HEK293T (cell line): Measurements from ENCODE around the gene ZNF560.

Experiments
- CTCF ChIA-PET: fragments of 350-600 bp; formaldehyde crosslinking; extraction: SDS; loops from one replicate; lab custom pipeline; 2021; ENCODE audit warnings: antibody characterized with exemption, inconsistent platforms; lab: Yijun Ruan, JAX
- POLR2A ChIA-PET: fragments of 350-600 bp; formaldehyde crosslinking; extraction: SDS; loops from one replicate; lab custom pipeline; 2020; ENCODE audit warnings: antibody characterized with exemption, inconsistent platforms; lab: Yijun Ruan, JAX
- DNase-seq: peaks from one replicate; pipeline ENCODE4 v3.0.0; 2012; ENCODE audit warnings: mixed read lengths; ENCODE audit errors: extremely low spot score
- ARNT ChIP-seq: fragments of 450-650 bp; IDR thresholded peaks from 2 replicates; pipeline ENCODE4 v1.6.1; 2017; ENCODE audit warnings: mild to moderate bottlenecking
- BHLHE40 ChIP-seq: fragments of 450-650 bp; IDR thresholded peaks from 2 replicates; pipeline ENCODE4 v1.6.1; 2016; ENCODE audit warnings: mild to moderate bottlenecking, moderate library complexity, borderline replicate concordance
- CTBP1 ChIP-seq: fragments of 450-650 bp; IDR thresholded peaks from 2 replicates; pipeline ENCODE4 v1.6.1; 2016; ENCODE audit warnings: borderline replicate concordance
- ELF4 ChIP-seq: fragments of 450-650 bp; IDR thresholded peaks from 2 replicates; pipeline ENCODE4 v1.6.1; 2017; ENCODE audit warnings: antibody characterized with exemption
- FOXA1 ChIP-seq: fragments of 450-650 bp; IDR thresholded peaks from 2 replicates; pipeline ENCODE4 v1.6.1; 2016; ENCODE audit warnings: mild to moderate bottlenecking
- FOXK2 ChIP-seq: fragments of 450-650 bp; IDR thresholded peaks from 2 replicates; pipeline ENCODE4 v1.6.1; 2016; ENCODE audit warnings: mild to moderate bottlenecking
- FOXM1 ChIP-seq: fragments of 450-650 bp; IDR thresholded peaks from 2 replicates; pipeline ENCODE4 v1.6.1; 2017; ENCODE audit warnings: mild to moderate bottlenecking, borderline replicate concordance
- HDGF ChIP-seq: fragments of 450-650 bp; IDR thresholded peaks from 2 replicates; pipeline ENCODE4 v1.6.1; 2017; ENCODE audit warnings: antibody characterized with exemption, borderline replicate concordance
- L3MBTL2 ChIP-seq: fragments of 450-650 bp; conservative IDR thresholded peaks from 2 replicates; pipeline ENCODE4 v1.6.1; 2016; ENCODE audit warnings: mild to moderate bottlenecking
- LEF1 ChIP-seq: fragments of 450-650 bp; IDR thresholded peaks from 2 replicates; pipeline ENCODE4 v1.6.1; 2017; ENCODE audit warnings: mild to moderate bottlenecking, borderline replicate concordance
- NFRKB ChIP-seq: fragments of 450-650 bp; IDR thresholded peaks from 2 replicates; pipeline ENCODE4 v1.6.1; 2016; ENCODE audit warnings: mild to moderate bottlenecking, moderate library complexity
- PKNOX1 ChIP-seq: fragments of 450-650 bp; IDR thresholded peaks from 2 replicates; pipeline ENCODE4 v1.6.1; 2016
- SP1 ChIP-seq: fragments of 450-650 bp; IDR thresholded peaks from 2 replicates; pipeline ENCODE4 v1.6.1; 2017
- SUZ12 ChIP-seq: fragments of 450-650 bp; IDR thresholded peaks from 2 replicates; pipeline ENCODE4 v1.6.1; 2016; ENCODE audit warnings: mild to moderate bottlenecking
- TARDBP ChIP-seq: fragments of 450-650 bp; IDR thresholded peaks from 2 replicates; pipeline ENCODE4 v1.6.1; 2016
- ZNF384 ChIP-seq: fragments of 450-650 bp; IDR thresholded peaks from 2 replicates; pipeline ENCODE4 v1.6.1; 2016

The ZNF560 gene

GRCh38 chr19:9474975-9475374 is 23.4 kb downstream of the ZNF560 start:
- no peak for TF ChIP-seq FOXK2
- TF ChIP-seq BHLHE40: no peak
- TF ChIP-seq SP1: no peak
- no peak for TF ChIP-seq FOXM1
- TF ChIP-seq TARDBP: no peak
- no peak for TF ChIP-seq L3MBTL2
- TF ChIP-seq HDGF: no peak
- TF ChIP-seq LEF1: no peak
- TF ChIP-seq SUZ12: no peak
- no peak for TF ChIP-seq PKNOX1
- ChIA-PET POLR2A (no interaction called here), CTCF (no interaction called here)
- DNase-seq: no peak

- CTCF ChIA-PET: no interaction called here
- no peak for TF ChIP-seq NFRKB
- TF ChIP-seq HDGF: no peak
- TF ChIP-seq FOXM1: no peak
- no peak for TF ChIP-seq ZNF384
- TF ChIP-seq PKNOX1: no peak
- no peak for TF ChIP-seq TARDBP
These were observed 31.3 kb downstream of the ZNF560 start for GRCh38 chr19:9467161-9467560.

GRCh38 chr19:9461938-9462337 is 36.5 kb downstream of the ZNF560 start:
- no peak for DNase-seq
- ChIA-PET POLR2A (no interaction called here), CTCF (no interaction called here)
- no peak for TF ChIP-seq FOXM1
- no peak for TF ChIP-seq FOXK2
- no peak for TF ChIP-seq CTBP1
- no peak for TF ChIP-seq ARNT
- TF ChIP-seq BHLHE40: no peak
- no peak for TF ChIP-seq SP1
- no peak for TF ChIP-seq PKNOX1
- TF ChIP-seq ELF4: no peak
- TF ChIP-seq L3MBTL2: no peak

More at GRCh38 chr19:9467161-9467560, 31.3 kb downstream of the ZNF560 start:
- no peak for DNase-seq
- POLR2A ChIA-PET: no interaction called here

DNA sequence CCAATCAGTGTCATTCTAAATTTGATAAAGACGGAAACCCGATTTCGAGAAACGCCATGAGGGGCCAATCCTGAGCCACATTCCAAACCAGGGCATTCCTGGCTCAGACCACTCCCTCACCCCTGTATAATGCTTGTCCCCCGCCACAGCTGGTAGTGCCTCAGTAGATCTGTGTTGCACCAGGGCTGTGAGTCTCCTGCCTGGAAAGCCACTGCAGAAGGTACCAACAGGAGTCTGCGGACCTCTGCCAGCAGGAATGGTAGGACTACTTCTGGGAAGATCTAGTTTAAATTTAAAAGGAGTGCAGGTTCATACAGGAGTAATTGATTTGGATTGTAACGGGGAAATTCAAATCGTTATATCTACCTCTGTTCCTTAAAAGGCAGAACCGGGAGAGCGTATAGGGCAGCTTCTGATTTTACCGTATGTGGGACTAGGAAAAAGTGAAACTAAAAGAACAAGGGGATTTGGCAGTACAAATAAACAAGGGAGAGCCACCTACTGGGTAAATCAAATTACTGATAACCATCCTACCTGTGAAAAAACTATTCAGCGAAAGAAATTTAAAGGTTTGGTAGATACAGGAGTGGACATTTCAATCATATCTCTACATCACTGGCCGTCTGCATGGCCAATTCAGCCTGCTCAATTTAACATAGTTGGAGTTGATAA is 42.3 kb downstream of the ZNF560 start:
- DNase-seq: no peak
- CTCF ChIA-PET: no interaction called here
- TF ChIP-seq ARNT (no peak), ZNF384 (no peak), FOXK2 (no peak), BHLHE40 (no peak), ELF4 (no peak), LEF1 (no peak), HDGF (no peak), CTBP1 (no peak), L3MBTL2 (no peak), SUZ12 (no peak), FOXM1 (no peak), SP1 (no peak), TARDBP (no peak), FOXA1 (no peak)
- POLR2A ChIA-PET: no interaction called here

- TF ChIP-seq CTBP1 (no peak), FOXK2 (no peak), FOXM1 (no peak), ZNF384 (no peak), L3MBTL2 (no peak), SUZ12 (no peak), FOXA1 (no peak), PKNOX1 (no peak), SP1 (no peak), NFRKB (no peak), LEF1 (no peak), ARNT (no peak), ELF4 (no peak)
- POLR2A ChIA-PET: no interaction called here
- no peak for DNase-seq
- CTCF ChIA-PET: no interaction called here
These were observed 44.5 kb downstream of the ZNF560 start for GRCh38 chr19:9453953-9454352.

GRCh38 chr19:9445037-9445436 is 53.4 kb downstream of the ZNF560 start:
- TF ChIP-seq ARNT (no peak), TARDBP (no peak), SP1 (no peak), CTBP1 (no peak), ELF4 (no peak), LEF1 (no peak), HDGF (no peak), FOXA1 (no peak), FOXK2 (no peak), NFRKB (no peak), SUZ12 (no peak), L3MBTL2 (no peak), ZNF384 (no peak)
- no peak for DNase-seq
- ChIA-PET POLR2A (no interaction called here), CTCF (no interaction called here)
